Lower leg skin (tissue), 3 donors: ENCODE results near the gene GOLIM4.

ENCODE experiments used
- CTCF ChIP-seq, 3 donors: fragments of 450-650 bp; IDR thresholded peaks; one replicate each; pipeline ENCODE4 v1.5.1; 2016; ENCODE audit warnings: antibody characterized with exemption in 3 of 3, mild to moderate bottlenecking in 3 of 3, moderate library complexity in 2 of 3
- POLR2A ChIP-seq, 2 donors: fragments of 450-650 bp; IDR thresholded peaks; one replicate each; pipeline ENCODE4 v1.6.1; 2016 to 2017; ENCODE audit warnings: antibody characterized with exemption in 2 of 2, mild to moderate bottlenecking in 1 of 2, moderate library complexity in 1 of 2

DNA sequence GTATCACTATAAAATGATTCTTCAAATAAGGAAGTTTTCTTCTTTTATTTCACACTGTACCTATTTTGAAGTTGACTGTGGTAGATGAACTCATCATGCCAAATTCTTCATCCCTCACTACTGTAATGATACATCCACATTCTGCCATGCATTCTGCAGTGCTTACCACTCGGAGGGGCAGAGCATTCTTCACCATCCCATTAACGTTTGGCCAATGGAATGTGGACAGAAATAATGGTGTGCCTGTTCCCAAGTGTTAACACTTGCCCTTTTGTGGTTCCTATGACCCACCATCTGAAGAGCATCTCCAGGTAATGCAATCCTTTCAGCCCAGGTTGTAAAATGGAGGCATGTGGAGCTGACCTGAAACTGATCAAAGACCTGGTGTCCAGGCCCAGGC, 18.6 kb downstream of the GOLIM4 start:
- TF ChIP-seq POLR2A (IDR thresholded peaks at IDR 0.05) (no peak), CTCF (IDR thresholded peaks at IDR 0.05) (no peak)
